GM19043 (cell line): ENCODE results near the gene RASSF3.

Experiments
- ATAC-seq: cut with Tn5 transposase; IDR thresholded peaks from one replicate; pipeline ENCODE4 v1.9.1; 2021; ENCODE audit warnings: low read depth; ENCODE audit not compliant: unreplicated experiment

RASSF3 gene

DNA sequence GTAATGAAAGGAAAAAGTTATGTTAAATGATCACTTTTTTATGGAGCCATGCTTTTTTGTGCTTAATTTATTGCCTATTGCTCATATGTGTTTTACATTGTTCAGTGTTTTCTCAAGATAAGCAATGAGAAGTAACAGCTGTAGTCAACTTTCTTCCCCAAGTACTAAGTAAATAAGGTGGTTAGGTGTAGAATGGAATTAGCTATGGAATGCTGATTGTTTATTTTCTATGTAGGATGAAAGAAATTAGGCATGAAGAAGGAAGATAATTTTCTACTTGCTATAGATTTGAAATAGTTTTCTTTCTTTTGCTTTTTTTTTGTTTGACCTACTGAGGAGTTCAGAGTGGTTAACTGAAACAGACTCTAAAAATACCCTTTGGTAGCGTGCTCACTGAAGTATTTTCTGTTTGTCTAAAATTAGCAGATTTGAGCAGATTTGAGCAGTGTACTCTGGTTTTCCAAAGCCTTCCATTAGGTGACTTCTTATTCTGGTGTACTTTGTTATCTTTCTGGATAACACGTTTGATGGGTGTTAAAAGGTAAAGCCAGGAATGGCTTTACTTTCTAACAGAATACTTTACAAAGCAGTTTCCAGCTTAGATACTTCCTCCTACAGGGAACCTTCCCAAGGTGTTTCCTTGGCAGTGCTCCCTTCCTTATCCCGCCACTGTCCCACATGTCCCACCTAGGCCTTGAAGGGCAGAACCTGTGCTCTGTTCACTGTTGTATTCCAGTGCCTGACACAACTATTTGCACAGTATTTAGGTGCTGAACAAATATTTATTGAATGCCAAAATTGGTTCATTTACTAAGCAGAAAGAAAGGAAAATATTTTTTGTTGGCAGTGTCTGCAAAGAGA, 56.0 kb downstream of the RASSF3 start:
- no peak for ATAC-seq

GRCh38 chr12:64667793-64668192, 57.5 kb downstream of the RASSF3 start:
- ATAC-seq = no peak

- ATAC-seq = peak; percentile 87
Observed at GRCh38 chr12:64669270-64669842, 59.1 kb downstream of the RASSF3 start.

- no peak for ATAC-seq
Observed at GRCh38 chr12:64670019-64670418, 59.7 kb downstream of the RASSF3 start.

- no peak for ATAC-seq
Observed at GRCh38 chr12:64670919-64671639, 60.8 kb downstream of the RASSF3 start.

GRCh38 chr12:64671681-64672080, 61.4 kb downstream of the RASSF3 start:
- ATAC-seq = no peak

- no peak for ATAC-seq
Observed at GRCh38 chr12:64672925-64673409, 62.7 kb downstream of the RASSF3 start.

- no peak for ATAC-seq
Observed at GRCh38 chr12:64673490-64674169, 63.3 kb downstream of the RASSF3 start.

GRCh38 chr12:64674367-64674922, 64.2 kb downstream of the RASSF3 start:
- no peak for ATAC-seq

- no peak for ATAC-seq
Observed at GRCh38 chr12:64675795-64676194, 65.5 kb downstream of the RASSF3 start.

DNA sequence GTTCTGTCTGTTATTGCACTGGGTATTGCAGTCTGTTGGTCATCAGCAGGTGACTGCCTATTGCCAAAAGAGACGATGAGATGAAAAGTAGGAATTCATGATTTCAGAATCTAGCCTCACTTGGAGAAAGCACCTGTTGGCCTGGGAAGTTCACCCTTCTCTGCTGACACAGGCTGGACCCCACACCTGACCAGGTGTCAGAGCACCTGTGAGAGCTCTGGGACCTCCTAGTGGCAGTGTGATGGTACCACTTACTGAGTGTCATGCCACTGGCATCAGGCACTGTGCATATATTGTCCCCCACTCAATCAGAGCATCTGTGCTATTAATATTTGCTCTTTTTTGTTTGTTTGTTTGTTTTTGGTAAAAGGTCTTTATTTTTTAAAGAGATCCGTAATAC, 68.0 kb downstream of the RASSF3 start:
- ATAC-seq = no peak

DNA sequence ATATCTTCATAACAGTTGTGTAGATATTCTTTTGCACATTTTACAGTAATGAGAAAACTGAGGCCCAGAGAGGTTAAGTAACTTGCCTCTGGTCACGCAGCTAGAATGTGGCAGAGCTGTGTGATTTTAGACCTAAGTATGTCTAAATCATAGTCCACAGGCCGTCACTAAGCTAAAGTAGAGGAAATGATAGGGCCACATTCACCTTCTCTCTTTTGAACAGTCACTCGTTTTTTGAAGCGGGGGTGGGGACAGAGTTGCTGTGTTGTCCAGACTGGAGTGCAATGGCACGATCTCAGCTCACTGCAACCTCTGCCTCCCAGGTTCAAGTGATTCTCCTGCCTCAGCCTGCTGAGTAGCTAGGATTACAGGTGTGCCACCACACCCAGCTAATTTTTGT, 68.5 kb downstream of the RASSF3 start:
- ATAC-seq = no peak

GRCh38 chr12:64679487-64680001, 69.2 kb downstream of the RASSF3 start:
- ATAC-seq = no peak

- ATAC-seq = no peak
Observed at GRCh38 chr12:64680235-64680634, 69.9 kb downstream of the RASSF3 start.

DNA sequence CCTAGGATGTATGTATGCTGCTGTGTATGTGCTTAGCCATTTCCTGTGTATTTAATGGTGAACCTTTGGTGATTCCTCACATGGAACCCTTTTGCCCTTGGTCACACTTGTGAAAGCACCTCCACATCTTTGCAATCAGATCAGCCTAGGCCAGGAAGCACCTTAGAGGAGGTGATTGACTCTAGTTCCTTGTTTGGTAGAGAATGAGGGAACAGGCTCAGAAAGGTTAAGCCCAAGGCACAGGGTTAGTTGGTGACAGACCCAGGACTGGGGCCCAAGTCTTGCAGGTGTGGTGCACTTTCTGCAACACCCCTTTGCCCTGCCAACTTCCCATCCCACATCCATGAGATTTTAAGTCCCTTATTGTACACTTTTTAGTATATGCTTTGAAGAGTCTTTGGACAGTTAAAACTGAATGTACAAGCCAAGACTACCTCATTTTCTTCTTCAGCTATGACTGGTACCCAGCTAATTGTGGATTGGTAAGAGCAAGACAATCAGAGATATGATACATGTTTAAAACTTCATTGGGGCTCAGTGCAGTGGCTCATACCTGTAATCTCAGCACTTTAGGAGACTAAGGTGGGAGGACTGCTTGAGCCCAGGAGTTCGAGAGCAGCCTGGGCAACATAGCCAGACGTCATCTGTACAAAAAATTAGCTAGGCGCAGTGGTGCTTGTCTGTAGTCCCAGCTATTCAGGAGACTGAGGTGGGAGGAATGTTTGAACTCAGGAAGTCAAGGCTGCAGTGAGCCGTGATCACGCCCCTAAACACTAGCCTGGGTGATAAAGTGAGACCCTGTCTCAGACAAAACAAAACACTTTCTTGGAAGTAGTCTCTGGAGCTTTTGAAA, 71.1 kb downstream of the RASSF3 start:
- ATAC-seq = no peak

DNA sequence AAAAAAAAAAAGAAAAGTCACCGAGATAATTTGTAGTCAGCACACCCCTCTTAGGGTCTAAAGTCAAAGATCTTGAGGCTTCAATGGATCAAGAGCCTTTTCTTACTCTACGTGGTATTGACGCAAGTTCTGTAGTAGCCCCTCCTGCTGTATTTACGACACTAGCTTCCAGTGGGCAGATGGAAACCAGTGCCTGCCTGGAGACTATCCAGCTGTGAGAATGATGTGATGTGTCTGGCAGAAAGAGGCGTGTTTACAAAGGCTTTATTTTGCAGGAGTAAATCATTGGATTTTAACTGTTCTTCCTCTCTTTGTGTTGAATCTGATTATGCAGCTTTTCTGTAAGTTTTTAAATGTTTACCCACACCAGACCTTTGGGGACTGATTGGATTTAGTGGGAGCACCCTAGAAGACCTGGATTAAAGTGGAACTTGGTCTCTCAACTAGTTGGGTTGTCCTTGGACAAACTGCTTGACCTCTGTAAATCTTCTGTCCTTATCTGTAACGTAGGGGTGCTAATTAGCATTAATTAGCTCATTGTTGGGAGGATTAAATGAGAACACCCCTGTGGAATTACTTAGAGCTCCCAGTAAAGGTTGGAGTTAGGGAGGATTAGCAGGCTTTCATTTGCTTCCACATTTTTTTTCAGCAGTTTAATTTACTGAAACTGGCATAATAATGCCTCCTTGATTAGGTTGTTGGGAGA, 72.4 kb downstream of the RASSF3 start:
- no peak for ATAC-seq

GRCh38 chr12:64683816-64684543, 73.7 kb downstream of the RASSF3 start:
- ATAC-seq = no peak

- ATAC-seq = no peak
Observed at GRCh38 chr12:64685050-64685449, 74.8 kb downstream of the RASSF3 start.
